Natural killer cell (primary cell): ENCODE results near the gene TAPBP. TPM values are rescaled to one million over a fixed set of nuclear protein-coding genes. Genes with fewer than 3 reads are reported as not detected.

Experiments
- ATAC-seq, 3 donors: fragments of 150-1000 bp in 2 of 3; fragments of 200-7000 bp in 1 of 3; cut with Tn5 transposase; 1 replicate in 1 of 3; 2 replicates in 2 of 3; pipeline ENCODE4 v1.10.0; 2021; ENCODE audit warnings: mild to moderate bottlenecking in 2 of 3, moderate library complexity in 2 of 3
- DNase-seq, 2 donors: peaks; one replicate each; pipeline versions ENCODE4 v3.0.0 to v3.0.0-alpha.2; 2013 to 2021; ENCODE audit warnings: mixed read lengths in 1 of 2
- H3K27ac ChIP-seq: one replicate; pipeline ENCODE4 v1.5.1; 2013; ENCODE audit warnings: mild to moderate bottlenecking, low read length
- H3K27me3 ChIP-seq: one replicate; pipeline ENCODE4 v1.6.1; 2013; ENCODE audit warnings: low read length; ENCODE audit not compliant: control insufficient read depth, insufficient read depth
- H3K36me3 ChIP-seq: one replicate; pipeline ENCODE4 v1.6.1; 2013; ENCODE audit warnings: low read length; ENCODE audit not compliant: control insufficient read depth, insufficient read depth
- H3K4me1 ChIP-seq: one replicate; pipeline ENCODE4 v1.6.1; 2013; ENCODE audit warnings: low read length; ENCODE audit not compliant: control insufficient read depth, insufficient read depth
- H3K4me3 ChIP-seq: one replicate; pipeline ENCODE4 v1.5.1; 2013; ENCODE audit warnings: low read length
- H3K9me3 ChIP-seq: one replicate; pipeline ENCODE4 v1.6.1; 2013; ENCODE audit warnings: low read length; ENCODE audit not compliant: control insufficient read depth, insufficient read depth
- H3K27ac Mint-ChIP-seq, 2 donors: one replicate each; pipeline ENCODE4 v1.8.0; 2022; ENCODE audit warnings: mild to moderate bottlenecking in 2 of 2, mixed read lengths in 2 of 2, moderate library complexity in 1 of 2
- H3K27me3 Mint-ChIP-seq, 2 donors: one replicate each; pipeline ENCODE4 v1.8.0; 2022; ENCODE audit warnings: low read depth in 2 of 2, mixed read lengths in 2 of 2
- H3K36me3 Mint-ChIP-seq: one replicate; pipeline ENCODE4 v1.8.0; 2022; ENCODE audit warnings: mixed read lengths
- H3K4me1 Mint-ChIP-seq, 2 donors: one replicate each; pipeline ENCODE4 v1.8.0; 2022; ENCODE audit warnings: mixed read lengths in 2 of 2
- H3K4me3 Mint-ChIP-seq: one replicate; pipeline ENCODE4 v1.8.0; 2022; ENCODE audit warnings: mild to moderate bottlenecking, moderate library complexity, mixed read lengths
- H3K9me3 Mint-ChIP-seq, 2 donors: one replicate each; pipeline ENCODE4 v1.8.0; 2022; ENCODE audit warnings: mixed read lengths in 2 of 2
- CTCF ChIP-seq: fragments of 200-600 bp; IDR thresholded peaks from one replicate; pipeline ENCODE4 v1.8.0; 2022; ENCODE audit warnings: antibody characterized with exemption
- WGBS: methylation state at CpG from one replicate; pipeline ENCODE4 v1.1.7; 2013; ENCODE audit warnings: missing lambda C conversion rate; ENCODE audit not compliant: insufficient coverage; 5-methylcytosine and 5-hydroxymethylcytosine counted together
- intact Hi-C: fragments of 100-400 bp; cut with micrococcal nuclease; formaldehyde crosslinking; loops from one replicate; pipeline ENCODE4 v1.14.2; 2022
- total RNA-seq, 4 donors: library from RNA; stranded (reverse); fragments of 120-200 nt in 1 of 4; gene quantifications; one replicate each; pipeline versions ENCODE4 v1.2.3 to v1.2.4, GENCODE V29; 2013 to 2022

Gene TAPBP
- total RNA-seq, 3 donors from 2014 or later (not counting 1 experiment from before 2014, with no cell fraction given) = 404 to 457 (median 446) TPM

DNA sequence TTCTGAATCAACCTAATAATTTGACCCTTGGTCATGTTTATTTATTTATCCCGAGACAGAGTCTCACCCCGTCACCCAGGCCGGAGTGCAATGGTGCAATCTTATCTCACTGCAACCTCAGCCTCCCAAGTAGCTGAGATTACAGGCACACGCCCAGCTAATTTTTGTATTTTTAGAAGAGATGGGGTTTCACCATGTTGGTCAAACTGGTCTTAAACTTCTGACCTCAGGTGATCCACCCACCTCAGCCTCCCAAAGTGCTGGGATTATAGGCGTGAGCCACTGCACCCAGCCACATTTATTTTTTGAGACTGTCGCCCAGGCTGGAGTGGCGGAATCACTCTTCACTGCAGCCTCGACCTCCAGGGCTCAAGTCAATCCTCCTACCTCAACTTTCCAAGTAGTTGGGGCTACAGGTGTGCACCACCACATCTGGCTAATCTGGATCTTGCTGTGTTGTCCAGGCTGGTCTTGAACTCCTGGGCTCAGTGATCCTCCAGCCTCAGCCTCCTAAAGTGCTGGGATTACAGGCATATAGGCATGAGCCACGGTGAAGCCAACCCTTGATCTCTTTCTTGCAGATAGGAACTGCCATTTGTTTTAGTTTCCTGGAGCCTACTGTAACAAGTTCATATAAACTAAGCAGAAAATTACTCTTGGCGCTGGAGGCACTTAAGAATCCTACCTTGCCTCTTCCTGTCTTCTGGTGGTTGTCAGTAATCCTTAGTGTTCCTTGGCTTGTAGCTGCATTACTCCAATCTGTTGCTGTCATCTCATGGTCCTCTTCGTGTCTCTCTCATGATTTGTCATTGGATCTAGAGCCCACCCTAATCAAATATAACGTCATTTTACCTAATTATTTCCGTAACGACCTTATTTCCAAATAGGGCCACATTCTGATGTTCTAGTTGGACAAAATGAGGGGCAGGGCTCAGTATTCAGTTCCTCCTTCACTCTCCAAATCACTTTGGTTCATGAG lies 39.7 kb downstream of the TAPBP start:
- intact Hi-C loops = loop anchor here (2.0 kb wide), 1 partner anchor 65 kb away; the partner anchor contains the start of gene RING1
- peak overlapping the region; percentile 96 for H3K4me3 Mint-ChIP-seq
- no peaks in the 10 kb centered on the region for H3K27me3 ChIP-seq
- H3K27me3 Mint-ChIP-seq = no peaks in the 10 kb centered on the region
- H3K27ac Mint-ChIP-seq = peak overlapping the region; percentile 91 to 98
- H3K4me3 ChIP-seq = no peak overlapping the region
- H3K27ac ChIP-seq = no peak overlapping the region
- ATAC-seq (no peak), DNase-seq (no peak)
- H3K9me3 Mint-ChIP-seq = no peaks in the 10 kb centered on the region
- WGBS = 73% methylated on average over 11 of the region's 14 CpGs
- no peaks in the 10 kb centered on the region for H3K9me3 ChIP-seq
- TF ChIP-seq CTCF = no peak
- peaks cover 42% of the 10 kb centered on the region for H3K36me3 ChIP-seq
- H3K36me3 Mint-ChIP-seq = peaks cover 7% of the 10 kb centered on the region
- H3K4me1 ChIP-seq = peaks cover 61% of the 10 kb centered on the region
- H3K4me1 Mint-ChIP-seq = peaks cover 71 to 79% of the 10 kb centered on the region in 2 donors

DNA sequence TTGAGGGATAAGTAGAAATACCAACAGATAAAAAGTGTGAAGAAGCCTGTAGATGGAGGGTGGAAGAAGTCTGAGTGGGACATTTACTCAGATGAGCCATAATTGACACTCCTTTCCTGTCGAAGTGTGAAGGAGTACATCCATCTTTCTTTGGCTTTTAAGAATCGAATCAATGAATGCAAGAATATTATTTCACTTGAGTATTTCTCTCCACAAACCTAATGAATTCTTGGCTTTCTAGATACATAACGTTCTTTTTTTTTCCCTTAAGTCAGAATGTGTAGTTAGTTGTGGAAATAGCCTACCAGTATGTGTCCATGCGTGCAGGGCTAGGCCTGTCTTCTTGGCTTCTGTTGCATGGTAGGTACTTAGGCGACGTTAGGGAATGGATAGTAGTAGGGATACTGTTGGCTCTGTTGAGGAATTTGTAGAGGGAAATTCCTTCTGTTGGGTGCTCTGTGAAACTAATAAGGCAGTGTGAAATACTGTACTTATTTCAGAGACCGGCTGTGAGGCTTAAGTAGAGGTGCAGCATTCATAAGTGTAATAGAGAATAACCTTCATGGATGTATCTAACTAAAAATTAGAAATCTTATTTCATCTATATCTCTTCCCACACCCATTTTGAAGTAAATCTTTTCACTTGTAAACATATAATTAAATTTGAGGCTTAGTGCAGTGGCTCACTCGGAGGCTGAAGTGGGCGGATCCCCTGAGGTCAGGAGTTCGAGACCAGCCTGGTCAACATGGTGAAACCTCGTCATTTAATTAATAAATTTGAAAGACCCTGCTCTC lies 40.6 kb downstream of the TAPBP start:
- DNase-seq = no peak
- Histone ChIP-seq H3K4me3 (no peak overlapping the region), H3K27me3 (no peaks in the 10 kb centered on the region), H3K4me1 (peaks cover 52% of the 10 kb centered on the region), H3K27ac (peak overlapping the region; percentile 89), H3K36me3 (peaks cover 42% of the 10 kb centered on the region), H3K9me3 (no peaks in the 10 kb centered on the region)
- no peak for ATAC-seq
- WGBS = 67% methylated on average over 9 of the region's 11 CpGs
- intact Hi-C loops = loop anchor here (2.0 kb wide), 1 partner anchor 65 kb away; the partner anchor contains the start of gene RING1
- Mint-ChIP-seq H3K27ac (peak overlapping the region; percentile 97 to 98), H3K4me3 (peak overlapping the region; percentile 96), H3K36me3 (peaks cover 7% of the 10 kb centered on the region), H3K9me3 (no peaks in the 10 kb centered on the region), H3K27me3 (no peaks in the 10 kb centered on the region), H3K4me1 (peaks cover 70 to 71% of the 10 kb centered on the region in 2 donors)
- TF ChIP-seq CTCF = no peak

DNA sequence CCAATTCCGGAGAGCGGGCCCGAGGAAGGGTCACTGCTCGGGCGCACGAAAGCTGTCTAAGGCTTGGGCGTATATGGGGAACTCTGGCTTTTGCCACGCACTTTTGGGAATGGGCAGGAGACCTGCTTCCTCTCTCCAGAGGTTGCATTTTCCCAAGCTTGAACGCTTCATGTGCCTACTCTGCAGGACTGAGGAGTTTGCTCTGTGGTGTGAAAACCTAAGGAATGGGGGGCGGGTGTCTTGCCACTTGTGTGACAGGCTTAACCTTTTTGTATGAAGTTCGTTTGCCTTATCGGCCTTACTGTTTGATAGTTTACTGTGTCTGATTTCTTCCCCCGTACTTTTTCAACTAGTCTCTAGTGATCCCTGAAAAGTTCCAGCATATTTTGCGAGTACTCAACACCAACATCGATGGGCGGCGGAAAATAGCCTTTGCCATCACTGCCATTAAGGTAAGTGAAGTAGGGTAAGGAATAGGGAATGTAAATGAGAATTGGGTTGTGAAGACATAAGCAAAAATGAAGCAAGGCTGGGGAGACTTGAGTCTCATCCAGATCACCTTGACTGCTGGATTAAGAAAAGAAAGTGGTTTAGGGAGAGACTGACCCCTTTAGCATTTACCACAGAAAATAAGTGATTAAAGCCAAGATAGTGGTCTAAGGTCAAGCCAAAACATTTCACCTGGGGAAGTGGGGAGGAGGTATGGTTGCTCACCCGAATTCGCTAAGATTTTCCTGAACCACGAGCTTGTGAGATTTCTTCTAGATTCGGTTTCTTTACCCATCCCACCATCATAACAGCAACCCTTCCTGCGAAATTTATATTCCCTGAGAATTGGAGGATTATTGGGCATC lies 41.4 kb downstream of the TAPBP start:
- 7% methylated on average over 17 of the region's 22 CpGs for WGBS
- no peaks in the 10 kb centered on the region for H3K9me3 Mint-ChIP-seq
- H3K4me1 Mint-ChIP-seq = peaks cover 62 to 66% of the 10 kb centered on the region in 2 donors
- no peak for TF ChIP-seq CTCF
- H3K27me3 Mint-ChIP-seq = no peaks in the 10 kb centered on the region
- Histone ChIP-seq H3K27ac (peak overlapping the region; percentile 89), H3K27me3 (no peaks in the 10 kb centered on the region), H3K36me3 (peaks cover 50% of the 10 kb centered on the region), H3K4me1 (peaks cover 44% of the 10 kb centered on the region), H3K9me3 (no peaks in the 10 kb centered on the region), H3K4me3 (peak overlapping the region; percentile 71)
- peaks cover 13% of the 10 kb centered on the region for H3K36me3 Mint-ChIP-seq
- peak in 2 of 3 donors; percentile 1 to 2 for ATAC-seq
- no peak for DNase-seq
- intact Hi-C loops = loop anchor here (1.0 to 2.0 kb wide), 2 partner anchors 17 to 64 kb away; partner anchors contain the start of genes PFDN6, RING1 and WDR46
- peak overlapping the region; percentile 97 to 98 for H3K27ac Mint-ChIP-seq
- H3K4me3 Mint-ChIP-seq = peak overlapping the region; percentile 96
